SU-DHL-6 (cell line): Measurements from ENCODE around the gene MTG2.

Experiments used
- EZH2phosphoT487 ChIP-seq: fragments of 200-600 bp; sonication (generic), shearing (Covaris generic); conservative IDR thresholded peaks from 2 replicates; pipeline ENCODE4 v1.6.1; 2018; ENCODE audit warnings: mild to moderate bottlenecking, antibody characterized with exemption, low read length, moderate library complexity, mixed read lengths
- TF ChIP-seq, protein P1 (sequence below): fragments of 200-600 bp; sonication (generic); IDR thresholded peaks from one replicate; pipeline ENCODE4 v1.5.1; 2017; ENCODE audit warnings: antibody characterized with exemption, mild to moderate bottlenecking, low read length, moderate library complexity; ENCODE audit not compliant: insufficient read depth, poor library complexity, severe bottlenecking

DNA sequence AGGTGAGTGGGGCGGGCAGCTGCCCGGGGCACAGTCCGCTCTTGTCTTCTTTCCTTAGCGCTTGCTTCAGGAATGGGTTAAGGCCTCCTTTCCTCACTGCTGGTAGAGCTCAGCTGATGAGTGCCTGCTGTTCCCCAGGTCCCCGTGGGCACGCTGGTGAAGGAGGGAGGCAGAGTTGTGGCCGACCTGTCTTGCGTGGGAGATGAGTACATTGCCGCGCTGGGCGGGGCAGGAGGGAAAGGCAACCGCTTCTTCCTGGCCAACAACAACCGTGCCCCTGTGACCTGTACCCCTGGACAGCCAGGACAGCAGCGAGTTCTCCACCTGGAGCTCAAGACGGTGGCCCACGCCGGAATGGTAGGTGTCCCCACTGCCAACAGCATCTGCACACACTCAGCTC, 15.7 kb downstream of the MTG2 start:
- no peak for TF ChIP-seq EZH2phosphoT487
- TF ChIP-seq, protein P1, sequence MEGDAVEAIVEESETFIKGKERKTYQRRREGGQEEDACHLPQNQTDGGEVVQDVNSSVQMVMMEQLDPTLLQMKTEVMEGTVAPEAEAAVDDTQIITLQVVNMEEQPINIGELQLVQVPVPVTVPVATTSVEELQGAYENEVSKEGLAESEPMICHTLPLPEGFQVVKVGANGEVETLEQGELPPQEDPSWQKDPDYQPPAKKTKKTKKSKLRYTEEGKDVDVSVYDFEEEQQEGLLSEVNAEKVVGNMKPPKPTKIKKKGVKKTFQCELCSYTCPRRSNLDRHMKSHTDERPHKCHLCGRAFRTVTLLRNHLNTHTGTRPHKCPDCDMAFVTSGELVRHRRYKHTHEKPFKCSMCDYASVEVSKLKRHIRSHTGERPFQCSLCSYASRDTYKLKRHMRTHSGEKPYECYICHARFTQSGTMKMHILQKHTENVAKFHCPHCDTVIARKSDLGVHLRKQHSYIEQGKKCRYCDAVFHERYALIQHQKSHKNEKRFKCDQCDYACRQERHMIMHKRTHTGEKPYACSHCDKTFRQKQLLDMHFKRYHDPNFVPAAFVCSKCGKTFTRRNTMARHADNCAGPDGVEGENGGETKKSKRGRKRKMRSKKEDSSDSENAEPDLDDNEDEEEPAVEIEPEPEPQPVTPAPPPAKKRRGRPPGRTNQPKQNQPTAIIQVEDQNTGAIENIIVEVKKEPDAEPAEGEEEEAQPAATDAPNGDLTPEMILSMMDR: no peak
